Neural cell (in vitro differentiated cells): Measurements from ENCODE around the gene G2E3. TPM values are rescaled to one million over a fixed set of nuclear protein-coding genes. Genes with fewer than 3 reads are reported as not detected.
A peak's percentile ranks its signal among the peaks of the same experiment; 100 is the strongest.

Experiments
- H2AFZ ChIP-seq: fragments of 200-600, 300-800 bp; sonication (generic), shearing (Covaris generic); 2 replicates; pipeline ENCODE4 v1.6.0; 2014; ENCODE audit warnings: low read depth, mild to moderate bottlenecking, antibody characterized with exemption, low read length, moderate library complexity
- H3F3A ChIP-seq: fragments of 200-600 bp; shearing (Covaris generic); 2 replicates; pipeline ENCODE4 v1.6.1; 2016; ENCODE audit warnings: mild to moderate bottlenecking, moderate library complexity, mixed read lengths, antibody characterized with exemption, low read length; ENCODE audit not compliant: insufficient read depth, poor library complexity, severe bottlenecking
- H3K27ac ChIP-seq: fragments of 200-600, 300-800 bp; sonication (generic), shearing (Covaris generic); 2 replicates; pipeline ENCODE4 v1.5.1; 2014; ENCODE audit warnings: mild to moderate bottlenecking, low read length, moderate library complexity
- H3K27me3 ChIP-seq: fragments of 300-800, 200-600 bp; sonication (generic), shearing (Covaris generic); 2 replicates; pipeline ENCODE4 v1.6.0; 2014; ENCODE audit warnings: mild to moderate bottlenecking, low read depth, low read length, moderate library complexity; ENCODE audit not compliant: insufficient read depth
- H3K36me3 ChIP-seq: fragments of 300-800, 200-600 bp; sonication (generic), shearing (Covaris generic); 2 replicates; pipeline ENCODE4 v1.5.1; 2014; ENCODE audit warnings: mild to moderate bottlenecking, antibody characterized with exemption, low read length, moderate library complexity; ENCODE audit not compliant: insufficient read depth
- H3K4me2 ChIP-seq: fragments of 300-800, 200-600 bp; sonication (generic), shearing (Covaris generic); 2 replicates; pipeline ENCODE4 v1.6.0; 2014; ENCODE audit warnings: mild to moderate bottlenecking, low read length
- H3K4me3 ChIP-seq: fragments of 300-800, 200-600 bp; sonication (generic), shearing (Covaris generic); 2 replicates; pipeline ENCODE4 v1.5.1; 2014; ENCODE audit warnings: mild to moderate bottlenecking, low read length, moderate library complexity
- H3K79me2 ChIP-seq: fragments of 200-600 bp; shearing (Covaris generic); replicated peaks from 2 replicates; pipeline ENCODE4 v1.6.0; 2014; ENCODE audit warnings: mild to moderate bottlenecking, low read length, moderate library complexity; ENCODE audit not compliant: insufficient read depth
- H3K9ac ChIP-seq: fragments of 300-800, 200-600 bp; sonication (generic), shearing (Covaris generic); 2 replicates; pipeline ENCODE4 v1.6.1; 2016; ENCODE audit warnings: mild to moderate bottlenecking, low read length, mixed read lengths
- H3K9me2 ChIP-seq: fragments of 200-600 bp; shearing (Covaris generic); 2 replicates; pipeline ENCODE4 v1.6.1; 2016; ENCODE audit warnings: mild to moderate bottlenecking, low read length, mixed read lengths; ENCODE audit not compliant: insufficient read depth
- H3K9me3 ChIP-seq: fragments of 200-600, 300-800 bp; sonication (generic), shearing (Covaris generic); 2 replicates; pipeline ENCODE4 v1.6.1; 2016; ENCODE audit warnings: mild to moderate bottlenecking, mixed run types, low read length, moderate library complexity, mixed read lengths
- H4K20me1 ChIP-seq: fragments of 200-600 bp; shearing (Covaris generic); 2 replicates; pipeline ENCODE4 v1.6.1; 2016; ENCODE audit warnings: mild to moderate bottlenecking, mixed run types; ENCODE audit not compliant: insufficient read depth
- EP300 ChIP-seq: fragments of 450-650 bp; conservative IDR thresholded peaks from 2 replicates; pipeline ENCODE4 v1.6.1; 2014; ENCODE audit warnings: antibody characterized with exemption, mild to moderate bottlenecking, moderate library complexity; ENCODE audit not compliant: poor library complexity, severe bottlenecking
- EZH2 ChIP-seq: fragments of 200-600, 300-800 bp; shearing (Covaris generic), sonication (generic); IDR thresholded peaks from 2 replicates; pipeline ENCODE4 v1.6.1; 2014; ENCODE audit warnings: antibody characterized with exemption, low read length, borderline replicate concordance, mild to moderate bottlenecking; ENCODE audit not compliant: insufficient read depth, poor library complexity, severe bottlenecking
- MXI1 ChIP-seq: fragments of 450-650 bp; conservative IDR thresholded peaks from 2 replicates; pipeline ENCODE4 v1.6.1; 2014; ENCODE audit warnings: antibody characterized with exemption, mild to moderate bottlenecking; ENCODE audit not compliant: poor library complexity, severe bottlenecking
- POLR2AphosphoS5 ChIP-seq: IDR thresholded peaks from 2 replicates; pipeline ENCODE4 v1.6.1; 2012
- RAD21 ChIP-seq: fragments of 450-650 bp; conservative IDR thresholded peaks from 2 replicates; pipeline ENCODE4 v1.6.1; 2014; ENCODE audit warnings: antibody characterized with exemption, mild to moderate bottlenecking, moderate library complexity
- SMC3 ChIP-seq: fragments of 450-650 bp; conservative IDR thresholded peaks from 2 replicates; pipeline ENCODE4 v1.6.1; 2014; ENCODE audit warnings: antibody characterized with exemption, mild to moderate bottlenecking, moderate library complexity; ENCODE audit not compliant: poor library complexity
- TAF1 ChIP-seq: IDR thresholded peaks from 2 replicates; pipeline ENCODE4 v1.6.1; 2012; ENCODE audit warnings: low read depth
- polyA plus RNA-seq: library from polyadenylated mRNA; depleted of rRNA; stranded (reverse); fragments of >200 nt; gene quantifications from 2 replicates; pipeline ENCODE4 v1.2.3, GENCODE V29; 2014
- TF ChIP-seq, protein P1 (sequence below): IDR thresholded peaks from 2 replicates; pipeline ENCODE4 v1.6.1; 2012; ENCODE audit warnings: borderline replicate concordance
- TF ChIP-seq, protein P2 (sequence below): fragments of 450-650 bp; IDR thresholded peaks from 2 replicates; pipeline ENCODE4 v1.5.1; 2014; ENCODE audit warnings: antibody characterized with exemption, mild to moderate bottlenecking, moderate library complexity; ENCODE audit not compliant: poor library complexity, severe bottlenecking

Gene G2E3
- polyA plus RNA-seq, 1 donor from 2014 or later = 35.4 TPM

DNA sequence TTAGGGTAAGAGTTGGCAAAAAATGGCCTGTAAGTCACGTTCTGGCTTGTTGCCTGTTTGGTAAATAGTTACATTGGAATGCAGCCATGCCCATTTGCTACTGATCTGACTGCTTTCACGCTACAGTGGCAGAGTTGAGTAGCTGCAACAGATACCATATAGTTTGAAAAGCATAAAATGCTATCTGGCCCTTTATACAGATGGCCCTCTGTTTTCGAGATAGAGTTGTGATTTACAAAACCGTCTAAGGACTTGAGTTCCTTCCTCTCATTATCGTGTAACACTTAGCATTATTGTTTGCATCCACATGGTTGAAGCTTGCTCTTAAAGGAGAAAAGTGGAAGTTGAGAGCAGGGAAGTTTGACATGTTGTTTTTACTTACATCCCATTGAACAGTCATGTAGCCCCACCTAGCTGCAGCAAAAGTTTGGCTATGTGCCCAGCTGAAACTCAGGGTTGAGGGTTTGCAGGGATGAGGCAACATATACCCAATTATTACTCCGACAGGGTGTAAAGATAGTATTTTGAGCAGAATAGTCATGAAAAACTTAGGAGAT, 51.9 kb downstream of the G2E3 start:
- Histone ChIP-seq H4K20me1 (no peaks in the 10 kb centered on the region), H3K36me3 (peaks cover 5% of the 10 kb centered on the region), H3F3A (no peaks in the 10 kb centered on the region), H2AFZ (no peak overlapping the region), H3K27ac (no peak overlapping the region), H3K4me3 (no peak overlapping the region), H3K27me3 (no peaks in the 10 kb centered on the region), H3K9ac (no peak overlapping the region), H3K4me2 (no peak overlapping the region), H3K9me3 (no peaks in the 10 kb centered on the region), H3K79me2 (no peaks in the 10 kb centered on the region), H3K9me2 (no peaks in the 10 kb centered on the region)
- TF ChIP-seq, protein P1, sequence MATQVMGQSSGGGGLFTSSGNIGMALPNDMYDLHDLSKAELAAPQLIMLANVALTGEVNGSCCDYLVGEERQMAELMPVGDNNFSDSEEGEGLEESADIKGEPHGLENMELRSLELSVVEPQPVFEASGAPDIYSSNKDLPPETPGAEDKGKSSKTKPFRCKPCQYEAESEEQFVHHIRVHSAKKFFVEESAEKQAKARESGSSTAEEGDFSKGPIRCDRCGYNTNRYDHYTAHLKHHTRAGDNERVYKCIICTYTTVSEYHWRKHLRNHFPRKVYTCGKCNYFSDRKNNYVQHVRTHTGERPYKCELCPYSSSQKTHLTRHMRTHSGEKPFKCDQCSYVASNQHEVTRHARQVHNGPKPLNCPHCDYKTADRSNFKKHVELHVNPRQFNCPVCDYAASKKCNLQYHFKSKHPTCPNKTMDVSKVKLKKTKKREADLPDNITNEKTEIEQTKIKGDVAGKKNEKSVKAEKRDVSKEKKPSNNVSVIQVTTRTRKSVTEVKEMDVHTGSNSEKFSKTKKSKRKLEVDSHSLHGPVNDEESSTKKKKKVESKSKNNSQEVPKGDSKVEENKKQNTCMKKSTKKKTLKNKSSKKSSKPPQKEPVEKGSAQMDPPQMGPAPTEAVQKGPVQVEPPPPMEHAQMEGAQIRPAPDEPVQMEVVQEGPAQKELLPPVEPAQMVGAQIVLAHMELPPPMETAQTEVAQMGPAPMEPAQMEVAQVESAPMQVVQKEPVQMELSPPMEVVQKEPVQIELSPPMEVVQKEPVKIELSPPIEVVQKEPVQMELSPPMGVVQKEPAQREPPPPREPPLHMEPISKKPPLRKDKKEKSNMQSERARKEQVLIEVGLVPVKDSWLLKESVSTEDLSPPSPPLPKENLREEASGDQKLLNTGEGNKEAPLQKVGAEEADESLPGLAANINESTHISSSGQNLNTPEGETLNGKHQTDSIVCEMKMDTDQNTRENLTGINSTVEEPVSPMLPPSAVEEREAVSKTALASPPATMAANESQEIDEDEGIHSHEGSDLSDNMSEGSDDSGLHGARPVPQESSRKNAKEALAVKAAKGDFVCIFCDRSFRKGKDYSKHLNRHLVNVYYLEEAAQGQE = no peak
- peak; percentile 19 for TF ChIP-seq RAD21

- H3K9me3 ChIP-seq = no peaks in the 10 kb centered on the region
- no peak for TF ChIP-seq EP300
- TF ChIP-seq EZH2 = no peak
- TF ChIP-seq, protein P2, sequence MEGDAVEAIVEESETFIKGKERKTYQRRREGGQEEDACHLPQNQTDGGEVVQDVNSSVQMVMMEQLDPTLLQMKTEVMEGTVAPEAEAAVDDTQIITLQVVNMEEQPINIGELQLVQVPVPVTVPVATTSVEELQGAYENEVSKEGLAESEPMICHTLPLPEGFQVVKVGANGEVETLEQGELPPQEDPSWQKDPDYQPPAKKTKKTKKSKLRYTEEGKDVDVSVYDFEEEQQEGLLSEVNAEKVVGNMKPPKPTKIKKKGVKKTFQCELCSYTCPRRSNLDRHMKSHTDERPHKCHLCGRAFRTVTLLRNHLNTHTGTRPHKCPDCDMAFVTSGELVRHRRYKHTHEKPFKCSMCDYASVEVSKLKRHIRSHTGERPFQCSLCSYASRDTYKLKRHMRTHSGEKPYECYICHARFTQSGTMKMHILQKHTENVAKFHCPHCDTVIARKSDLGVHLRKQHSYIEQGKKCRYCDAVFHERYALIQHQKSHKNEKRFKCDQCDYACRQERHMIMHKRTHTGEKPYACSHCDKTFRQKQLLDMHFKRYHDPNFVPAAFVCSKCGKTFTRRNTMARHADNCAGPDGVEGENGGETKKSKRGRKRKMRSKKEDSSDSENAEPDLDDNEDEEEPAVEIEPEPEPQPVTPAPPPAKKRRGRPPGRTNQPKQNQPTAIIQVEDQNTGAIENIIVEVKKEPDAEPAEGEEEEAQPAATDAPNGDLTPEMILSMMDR = no peak
- no peak for TF ChIP-seq MXI1
- TF ChIP-seq POLR2AphosphoS5 = no peak
- TF ChIP-seq TAF1 = no peak
- TF ChIP-seq RAD21 = no peak
- TF ChIP-seq SMC3 = no peak
- TF ChIP-seq, protein P1 = no peak
- H3K9me2 ChIP-seq = no peaks in the 10 kb centered on the region
- no peaks in the 10 kb centered on the region for H3F3A ChIP-seq
- H4K20me1 ChIP-seq = no peaks in the 10 kb centered on the region
- H3K27me3 ChIP-seq = no peaks in the 10 kb centered on the region
- no peaks in the 10 kb centered on the region for H3K79me2 ChIP-seq
- no peak overlapping the region for H3K4me2 ChIP-seq
- no peak overlapping the region for H3K4me3 ChIP-seq
- H3K36me3 ChIP-seq = peaks cover 5% of the 10 kb centered on the region
- no peak overlapping the region for H3K9ac ChIP-seq
- H2AFZ ChIP-seq = no peak overlapping the region
- H3K27ac ChIP-seq = no peak overlapping the region
Measured at GRCh38 chr14:30614155-30614554, 55.2 kb downstream of the G2E3 start.
